Measurements from ENCODE around the gene KLF6. TPM values are rescaled to one million over a fixed set of nuclear protein-coding genes. Genes with fewer than 3 reads are reported as not detected.

The KLF6 gene
- total and polyA plus RNA-seq, 9 of the 15 experiments (the other 6 are each of a cell fraction or from before 2014, with no cell fraction given) = 3.2 to 23.9 (median 8.0) TPM

DNA sequence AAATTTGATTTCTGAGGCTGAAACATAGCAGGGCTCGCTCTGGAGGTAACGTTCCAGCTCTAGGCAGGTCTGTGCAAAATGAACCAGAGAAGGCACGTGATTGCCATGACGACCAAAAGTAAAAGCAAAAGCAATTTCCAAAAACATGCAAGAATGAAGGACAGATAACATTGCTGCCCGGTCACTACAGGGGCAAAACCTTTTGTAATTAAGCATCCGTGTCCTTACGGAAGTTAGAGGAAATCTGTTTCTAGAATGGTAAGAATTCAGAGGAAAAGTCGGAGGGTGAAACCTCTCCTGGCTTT lies 2.9 kb downstream of the KLF6 start:
- Histone ChIP-seq H3K9me1 (ENCODE audit: control insufficient read depth, insufficient read depth, low read length) (peaks cover 20% of the 10 kb centered on the region), H3K27ac (ENCODE audit: extremely low read depth, low read depth, low read length) (no peak overlapping the region), H3K79me2 (ENCODE audit: control insufficient read depth, insufficient read depth, low read length) (peaks cover 53% of the 10 kb centered on the region), H3K4me3 (peak overlapping the region; percentile 92; the same call in 1 of the 2 replicates), H2AFZ (ENCODE audit: low read depth, low read length) (no peak overlapping the region), H4K20me1 (replicated peaks; ENCODE audit: control insufficient read depth, insufficient read depth, low read length) (peaks cover 46% of the 10 kb centered on the region), H3K9ac (ENCODE audit: insufficient read depth in 1 of 2, low read depth in 2 of 2, low read length in 2 of 2) (0 out of 4 replicates have a peak overlapping the region, but pooled peaks of 1 of the 2 experiments have one; percentile 79), H3K9me3 (replicated peaks; ENCODE audit: control insufficient read depth, insufficient read depth, low read depth, low read length) (no peaks in the 10 kb centered on the region), H3K4me2 (ENCODE audit: insufficient read depth, low read length) (peak overlapping the region; percentile 82; the same call in 1 of the 2 replicates), H3K36me3 (ENCODE audit: control insufficient read depth, insufficient read depth, low read length) (peaks cover 55% of the 10 kb centered on the region), H3K27me3 (ENCODE audit: control insufficient read depth in 2 of 2, insufficient read depth in 2 of 2, low read length in 2 of 2) (no peaks in the 10 kb centered on the region), H3K4me1 (replicated peaks in 1 of 2; ENCODE audit: control insufficient read depth in 2 of 2, insufficient read depth in 2 of 2, low read length in 2 of 2) (peaks cover 18 to 37% of the 10 kb centered on the region in 2 experiments; a peak in 4 of 5 replicates)
- in situ Hi-C loops (cut with MboI) = no loop called here
- TF ChIP-seq ZNF146 (CRISPR knock-in tag; IDR thresholded peaks at IDR 0.05; ENCODE audit: unreplicated experiment) = no peak
- TF ChIP-seq TGIF2 (CRISPR knock-in tag; IDR thresholded peaks at IDR 0.05) = no peak
- TF ChIP-seq RFX1 (IDR thresholded peaks at IDR 0.05) = peak; percentile 58
- TF ChIP-seq POLR2G (IDR thresholded peaks at IDR 0.05; ENCODE audit: low read depth, low read length) = no peak
- TF ChIP-seq PCBP1 (IDR thresholded peaks at IDR 0.05; ENCODE audit: low read depth, low read length, poor library complexity, severe bottlenecking) = no peak
- FAIRE-seq = peak; percentile 6
- ATAC-seq = no peak
- BruUV-seq (replicated peaks) = no TSS peak
- CTCF ChIA-PET (ENCODE audit: low intra/inter-chr PET ratio) = no interaction called here
- no peak for DNase-seq (ENCODE audit: extremely low read depth in 1 of 4, low spot score in 3 of 4)
- POLR2A ChIA-PET = interaction anchor here (1.5 to 3.3 kb wide), 2 partner anchors 18 to 19 kb away, joined by 4 to 17 read pairs; no protein-coding TSS in a partner anchor
- 84% methylated on average over 8 of the region's 8 CpGs for WGBS (ENCODE audit: insufficient coverage, low coverage, missing lambda C conversion rate)
- intact Hi-C loops (cut with micrococcal nuclease) = loop anchor here (5.0 kb wide), 1 partner anchor 115 kb away; no protein-coding TSS in a partner anchor

All from K562 (cell line).